NCI-H345 treated with DMSO at 0.1 percent for 48 hours (cell line): ENCODE data around the gene PTBP1.

ENCODE experiments used
- DNase-seq: peaks from one replicate; lab custom pipeline; 2025; ENCODE audit not compliant: unreplicated experiment; lab: John Stamatoyannopoulos, UW

PTBP1 gene

GRCh38 chr19:795691-796581 is 1.3 kb upstream of the PTBP1 start:
- no peak for DNase-seq

DNA sequence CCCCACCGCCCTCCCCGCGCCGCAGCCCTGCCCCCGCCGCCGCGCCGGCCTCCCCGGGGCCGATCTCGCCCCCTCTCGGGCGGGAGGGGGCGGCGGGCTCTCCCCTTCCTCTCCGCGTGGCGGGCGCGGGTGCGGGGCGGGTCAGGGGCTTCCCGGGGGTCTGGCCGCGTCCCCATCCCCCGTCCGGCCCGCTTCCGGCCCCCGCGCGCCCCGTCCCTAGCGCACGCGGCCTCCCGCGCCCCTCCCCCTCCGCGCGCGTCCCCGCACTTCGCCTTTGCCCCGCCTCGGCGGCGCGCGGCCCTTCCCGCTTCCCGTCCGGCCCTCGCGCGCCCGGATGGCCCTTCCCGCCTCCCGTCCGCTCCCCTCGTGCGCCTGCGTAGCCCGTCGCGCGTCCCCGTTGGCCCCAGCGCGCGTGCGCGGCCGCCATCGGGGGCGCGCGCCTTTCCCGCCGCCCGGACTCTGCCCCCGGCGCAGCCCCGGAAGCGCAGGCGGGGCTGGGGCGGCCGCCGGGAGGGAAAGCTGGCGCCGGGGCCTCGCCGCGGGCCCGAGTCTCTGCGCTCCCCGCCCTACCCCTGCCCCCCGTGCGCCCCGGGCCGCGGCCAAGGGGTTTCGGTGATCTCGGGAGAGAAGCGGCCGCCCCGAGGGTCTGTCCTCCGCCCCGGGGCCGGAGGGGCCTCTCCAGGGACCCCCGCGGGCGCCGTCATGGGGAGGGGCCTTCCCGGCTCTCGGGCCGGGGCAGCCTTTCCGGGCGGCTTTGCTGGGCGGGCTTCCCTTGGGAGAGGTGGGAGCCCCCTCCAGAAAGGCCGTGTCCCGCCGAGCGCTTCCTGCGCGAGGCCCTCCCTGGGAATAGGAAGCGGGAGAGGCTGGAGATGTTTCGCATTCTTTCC is 519 bp downstream of the PTBP1 start:
- DNase-seq, result peak; percentile 72

- DNase-seq, result no peak
Observed at GRCh38 chr19:798415-799075, 1.3 kb downstream of the PTBP1 start.

- DNase-seq, result no peak
Observed at GRCh38 chr19:799076-799881, 2.0 kb downstream of the PTBP1 start.

DNA sequence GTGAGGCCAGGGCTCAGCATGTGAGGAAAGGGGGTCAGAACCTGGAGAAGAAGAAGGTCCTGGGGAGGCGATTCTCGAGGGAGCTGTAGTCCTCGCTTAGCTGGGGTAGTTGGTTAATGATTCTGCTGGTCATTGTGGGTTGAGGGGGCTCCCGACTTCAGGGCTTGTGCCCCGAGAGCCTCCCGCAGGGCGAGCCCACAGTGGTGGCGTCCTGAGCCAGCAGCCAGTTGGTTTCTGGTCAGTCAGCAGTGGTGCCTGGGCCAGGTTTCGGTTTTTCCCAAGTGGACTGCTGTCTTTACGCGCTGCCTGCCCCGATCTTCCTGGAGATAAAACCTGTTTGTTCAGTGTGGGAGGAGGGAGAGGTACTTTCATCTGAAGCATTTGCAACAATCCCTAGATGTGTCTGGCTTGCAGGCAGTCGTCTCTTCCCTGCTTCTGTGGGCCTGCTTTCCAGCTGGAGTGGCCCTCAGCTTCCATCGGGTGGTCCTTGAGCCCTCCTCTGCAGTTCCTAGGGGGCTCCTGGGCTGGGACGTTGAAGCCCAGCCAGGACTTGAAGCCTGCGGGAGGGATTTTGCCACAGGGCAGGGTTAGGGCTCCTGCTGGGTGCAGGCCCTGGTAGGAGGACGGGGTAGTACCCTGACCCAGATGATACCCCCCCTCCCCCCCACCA is 3.2 kb downstream of the PTBP1 start:
- no peak for DNase-seq

DNA sequence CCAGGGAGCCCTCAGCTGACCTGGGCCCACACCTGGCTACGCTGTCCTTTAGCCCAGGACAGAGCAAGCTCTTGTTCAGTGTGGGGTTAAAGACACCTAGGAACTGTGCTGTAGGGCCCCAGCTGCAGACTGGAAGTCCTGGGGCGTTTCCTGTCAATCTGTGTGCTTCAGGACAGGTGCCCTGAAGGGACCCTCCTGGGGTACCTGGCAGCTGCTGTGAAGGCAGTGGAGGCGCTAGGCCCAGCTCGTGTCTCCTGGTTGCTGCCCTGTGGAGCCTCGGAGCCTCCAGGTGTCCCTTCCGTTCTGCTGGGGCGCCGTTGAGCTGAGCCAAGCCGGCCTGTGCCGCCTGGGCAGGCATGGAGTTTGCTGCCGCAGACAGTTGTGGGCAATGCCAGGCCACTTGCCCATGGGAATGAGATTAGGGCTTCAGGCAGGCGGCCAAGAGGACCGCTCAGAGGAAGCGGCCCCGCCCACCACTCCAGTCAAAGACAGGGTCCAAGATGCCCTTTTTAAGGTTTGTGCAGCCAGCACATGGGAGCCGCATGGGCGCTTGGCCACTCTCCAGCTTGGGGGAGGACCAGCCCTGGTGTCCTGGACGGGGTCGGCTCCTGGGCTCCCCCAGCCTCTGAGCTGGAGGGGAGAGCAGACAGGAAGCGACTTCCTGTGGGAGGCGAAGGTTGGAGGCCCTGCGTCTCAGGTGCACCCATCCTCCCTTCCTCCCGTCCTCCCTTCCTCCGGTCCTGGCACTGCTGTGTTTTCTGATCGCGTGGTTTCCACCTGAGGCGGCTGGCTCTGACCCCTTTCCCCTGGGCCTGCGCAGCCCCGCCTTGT is 4.0 kb downstream of the PTBP1 start:
- no peak for DNase-seq

DNA sequence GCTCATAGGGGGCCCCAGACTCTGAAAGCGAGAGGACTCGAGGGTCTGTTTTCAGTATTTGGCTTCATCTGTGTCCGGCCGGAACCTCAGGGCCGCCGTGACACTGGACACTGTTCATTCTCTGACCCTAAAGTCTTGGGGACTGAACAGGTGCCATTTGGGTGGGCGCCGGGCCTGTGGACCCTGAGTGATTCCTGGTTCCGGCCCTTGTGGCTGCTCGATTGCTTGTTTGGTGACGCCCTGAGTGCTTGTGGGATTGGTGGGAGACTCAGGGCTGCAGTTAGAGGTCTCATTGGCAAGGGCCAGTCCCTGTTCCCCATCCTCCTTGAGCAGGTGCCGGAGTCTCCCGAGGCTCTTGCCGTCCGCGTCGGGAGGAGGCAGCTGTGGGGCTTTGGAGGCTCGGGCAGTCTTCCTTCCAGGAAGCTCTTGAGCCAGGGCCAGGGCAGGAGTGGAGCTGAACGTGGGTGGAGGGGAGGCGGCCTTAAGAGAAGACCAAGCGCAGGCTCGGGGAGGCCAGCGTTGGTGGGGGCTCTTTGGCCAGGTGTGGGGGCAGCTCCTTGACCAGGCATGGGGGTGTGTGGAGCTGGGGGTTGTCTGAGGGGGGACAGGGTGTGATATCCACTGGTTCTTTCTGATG is 4.7 kb downstream of the PTBP1 start:
- DNase-seq, result no peak

- DNase-seq, result no peak
Observed at GRCh38 chr19:802498-803098, 5.3 kb downstream of the PTBP1 start.

- DNase-seq, result no peak
Observed at GRCh38 chr19:803099-803561, 5.9 kb downstream of the PTBP1 start.

- DNase-seq, result no peak
Observed at GRCh38 chr19:803686-804418, 6.6 kb downstream of the PTBP1 start.

DNA sequence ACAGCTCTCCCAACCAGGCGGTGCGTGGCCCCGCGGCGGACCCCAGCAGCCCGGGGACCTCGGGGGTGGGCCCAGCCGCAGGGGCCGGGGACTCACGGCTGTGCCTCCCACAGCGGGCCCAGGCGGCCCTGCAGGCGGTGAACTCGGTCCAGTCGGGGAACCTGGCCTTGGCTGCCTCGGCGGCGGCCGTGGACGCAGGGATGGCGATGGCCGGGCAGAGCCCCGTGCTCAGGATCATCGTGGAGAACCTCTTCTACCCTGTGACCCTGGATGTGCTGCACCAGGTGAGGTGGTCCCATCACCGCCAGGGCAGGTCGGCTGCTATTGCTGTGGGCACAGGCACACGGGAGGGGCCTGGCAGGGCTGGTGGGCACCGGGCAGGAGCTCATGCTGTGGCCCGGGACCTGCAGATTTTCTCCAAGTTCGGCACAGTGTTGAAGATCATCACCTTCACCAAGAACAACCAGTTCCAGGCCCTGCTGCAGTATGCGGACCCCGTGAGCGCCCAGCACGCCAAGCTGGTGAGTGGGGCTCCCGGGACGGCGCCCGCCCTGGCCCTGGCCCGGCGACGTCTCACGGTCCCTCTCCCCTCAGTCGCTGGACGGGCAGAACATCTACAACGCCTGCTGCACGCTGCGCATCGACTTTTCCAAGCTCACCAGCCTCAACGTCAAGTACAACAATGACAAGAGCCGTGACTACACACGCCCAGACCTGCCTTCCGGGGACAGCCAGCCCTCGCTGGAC is 7.3 kb downstream of the PTBP1 start:
- DNase-seq, result no peak

DNA sequence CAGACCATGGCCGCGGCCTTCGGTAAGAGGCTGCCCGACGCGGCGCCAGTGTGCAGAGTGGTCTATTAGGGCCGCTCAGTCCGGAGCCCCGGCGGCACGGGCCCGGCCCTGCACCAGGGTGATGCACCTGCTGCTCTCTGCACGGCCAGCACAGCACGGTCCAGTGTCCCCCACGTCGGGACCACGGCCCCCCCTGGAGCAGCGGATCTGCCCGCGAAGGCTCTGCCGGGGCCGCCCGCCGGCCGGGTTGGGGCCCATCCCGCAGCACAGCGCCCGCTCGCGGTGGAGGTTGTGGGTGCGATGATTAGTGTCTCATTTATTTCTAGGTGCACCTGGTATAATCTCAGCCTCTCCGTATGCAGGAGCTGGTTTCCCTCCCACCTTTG is 7.9 kb downstream of the PTBP1 start:
- no peak for DNase-seq

DNA sequence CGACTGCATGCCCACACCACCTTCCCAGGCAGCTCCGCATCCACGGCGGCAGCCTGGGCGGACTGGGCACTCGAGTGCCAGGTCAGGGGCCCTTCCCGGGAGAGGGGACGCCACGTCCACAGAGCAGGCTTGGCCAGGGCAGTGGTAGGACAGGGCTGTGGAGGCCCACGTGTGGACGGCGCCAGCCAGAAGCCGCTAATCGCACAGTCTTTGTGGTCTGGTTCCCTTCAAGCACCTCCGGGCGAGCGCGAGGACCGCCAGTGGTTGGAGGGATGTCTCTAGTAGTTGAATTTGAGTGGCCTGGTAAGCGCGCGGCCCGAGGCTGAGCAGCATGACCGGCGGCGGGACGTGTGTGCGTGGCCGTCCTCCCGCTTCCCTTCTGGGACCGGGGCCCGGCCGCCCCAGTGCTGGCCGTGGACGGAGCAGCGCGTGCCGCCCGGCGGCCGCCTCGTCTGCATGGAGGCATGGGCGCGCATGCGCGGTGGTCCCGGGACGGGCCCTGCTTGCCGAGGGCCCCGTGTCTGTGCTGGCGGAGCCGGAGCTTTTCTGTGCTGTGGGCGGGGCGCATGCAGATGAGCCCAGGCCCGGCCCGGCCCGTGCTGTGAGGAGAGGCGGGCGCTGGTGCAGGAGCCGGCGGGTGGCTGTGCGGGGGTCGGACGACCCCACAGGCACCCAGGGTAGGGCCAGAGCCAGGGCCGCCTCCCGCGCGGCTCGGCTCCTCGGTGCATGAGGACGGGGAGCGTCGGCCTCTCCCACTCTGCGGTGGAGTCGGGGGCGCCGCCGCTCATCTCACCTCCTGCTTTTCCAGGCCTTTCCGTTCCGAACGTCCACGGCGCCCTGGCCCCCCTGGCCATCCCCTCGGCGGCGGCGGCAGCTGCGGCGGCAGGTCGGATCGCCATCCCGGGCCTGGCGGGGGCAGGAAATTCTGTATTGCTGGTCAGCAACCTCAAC is 8.6 kb downstream of the PTBP1 start:
- no peak for DNase-seq

- DNase-seq, result no peak
Observed at GRCh38 chr19:806815-807421, 9.7 kb downstream of the PTBP1 start.
